ENCODE data around the gene MYOT.

Gene MYOT

DNA sequence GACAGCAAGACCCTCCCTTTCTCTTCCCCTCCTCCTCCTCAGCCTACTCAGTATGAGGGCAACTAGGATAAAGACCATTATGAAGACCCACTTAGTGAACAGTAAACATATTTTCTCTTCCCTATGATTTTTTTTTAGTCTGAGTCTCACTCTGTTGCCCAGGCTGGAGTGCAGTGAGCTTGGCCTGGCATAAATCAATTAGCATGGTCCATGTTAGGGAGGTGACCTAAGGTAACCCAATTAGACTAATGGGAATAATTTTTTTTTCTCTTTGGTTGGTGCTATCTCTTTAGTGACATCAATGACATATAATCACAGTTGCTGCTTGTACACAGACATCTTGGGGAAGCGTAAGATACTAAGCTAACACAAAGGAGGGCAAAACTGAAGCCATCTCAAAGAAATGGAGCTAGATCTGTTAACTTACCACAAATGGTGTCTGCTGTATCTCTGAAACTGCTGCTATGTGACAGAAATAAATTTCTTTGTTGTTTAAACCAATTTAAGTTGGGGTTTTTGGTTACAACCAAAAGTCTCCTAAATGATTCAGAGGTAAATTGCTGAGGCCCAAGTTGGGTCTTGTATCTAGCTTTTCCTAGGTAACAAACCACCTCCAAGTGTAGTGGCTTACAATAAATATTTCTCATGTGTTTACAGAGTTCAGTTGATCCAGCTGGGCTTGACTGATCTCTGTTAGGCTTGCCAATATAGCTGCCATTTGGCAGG, 34.9 kb downstream of the MYOT start:
- DNase-seq, result no peak

DNA sequence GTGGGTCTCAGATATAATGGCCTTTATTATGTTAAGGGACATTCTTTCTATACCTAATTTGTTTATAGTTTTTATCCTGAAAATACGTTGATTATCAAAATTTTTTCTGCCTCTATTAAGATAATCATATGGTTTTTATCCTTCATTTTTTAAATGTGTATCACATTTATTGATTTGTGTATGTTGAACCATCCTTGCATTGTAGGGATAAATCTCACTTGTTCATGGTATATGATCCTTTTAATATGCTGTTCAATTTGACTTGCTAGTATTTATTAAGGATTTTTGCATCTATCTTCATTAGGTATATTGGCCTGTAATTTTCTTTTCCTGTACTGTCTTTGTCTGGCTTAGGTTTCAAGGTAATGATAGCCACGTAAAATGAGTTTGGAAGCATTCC, 47.1 kb downstream of the MYOT start:
- no peak for DNase-seq

DNA sequence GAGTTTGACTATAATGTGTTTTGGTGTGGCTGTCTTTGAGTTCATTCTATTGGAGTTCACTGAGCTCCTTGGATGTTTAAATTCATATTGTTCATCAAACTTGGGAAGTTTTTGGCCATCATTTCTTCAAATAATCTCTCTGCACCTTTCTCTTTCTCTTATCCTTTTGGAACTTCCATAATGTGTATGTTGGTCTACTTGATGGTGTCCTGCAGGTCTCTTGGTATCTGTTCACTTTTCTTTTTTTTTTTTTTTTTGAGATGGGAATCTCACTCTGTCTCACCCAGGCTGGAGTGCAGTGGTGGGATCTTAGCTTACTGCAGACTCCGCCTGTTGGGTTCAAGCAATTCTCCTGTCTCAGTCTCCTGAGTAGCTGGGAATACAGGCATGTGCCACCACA, 49.3 kb downstream of the MYOT start:
- DNase-seq, result no peak

DNA sequence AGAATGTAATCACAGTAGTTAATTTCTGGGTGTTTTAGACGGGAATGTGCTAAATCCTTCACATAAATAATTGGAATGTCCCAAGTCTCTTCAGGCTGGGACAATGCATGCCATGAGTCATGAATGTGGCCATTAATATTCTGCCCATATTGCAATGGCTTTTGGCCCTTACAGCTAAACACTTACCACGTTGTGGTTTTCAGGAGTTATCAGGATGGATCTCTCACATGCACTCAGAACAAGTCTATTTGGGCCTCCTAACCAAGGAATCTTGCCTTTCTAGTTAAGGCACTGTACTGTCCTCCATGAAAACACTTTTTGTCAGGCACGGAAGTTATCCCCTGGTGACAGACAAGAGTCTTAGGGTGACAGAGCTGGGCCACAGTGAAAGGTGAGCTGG, 54.3 kb downstream of the MYOT start:
- DNase-seq, result no peak

DNA sequence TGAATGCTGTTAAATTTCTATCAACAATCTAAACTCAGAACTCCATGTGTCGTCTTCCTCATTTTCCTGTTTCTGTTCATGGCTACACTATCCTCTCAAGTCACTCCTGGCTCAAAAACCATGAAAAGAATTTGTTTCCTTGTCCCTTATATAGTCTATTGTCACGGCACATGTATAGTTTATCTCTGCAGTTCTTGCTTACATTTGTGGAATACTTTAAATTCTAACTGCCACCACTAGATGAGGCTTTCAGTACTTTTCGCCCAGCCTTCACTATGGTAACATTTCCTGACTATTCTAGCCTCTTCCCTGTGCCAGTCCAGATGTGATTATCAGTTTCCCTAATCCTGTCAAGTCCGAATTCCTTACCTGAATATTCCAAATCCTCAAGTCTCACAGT, 56.2 kb downstream of the MYOT start:
- no peak for DNase-seq

DNA sequence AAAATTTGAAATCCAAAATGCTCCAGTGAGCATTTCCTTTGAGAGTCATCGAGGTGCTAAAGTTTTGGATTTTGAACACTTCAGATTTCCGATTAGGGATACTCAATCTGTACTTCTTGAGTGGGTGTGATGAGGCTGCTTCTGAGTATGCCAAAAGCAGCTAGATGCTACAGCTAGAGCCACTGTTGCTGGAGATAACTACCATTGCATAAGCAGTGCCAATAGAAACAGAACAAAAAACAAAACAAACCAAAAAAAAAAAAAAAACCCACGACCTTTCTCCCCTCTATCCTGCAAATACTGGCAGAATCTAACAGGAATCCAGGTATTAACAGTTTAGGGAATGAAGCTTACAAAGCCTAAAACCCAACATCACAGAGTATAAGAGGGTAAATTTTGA, 65.1 kb downstream of the MYOT start:
- no peak for DNase-seq

DNA sequence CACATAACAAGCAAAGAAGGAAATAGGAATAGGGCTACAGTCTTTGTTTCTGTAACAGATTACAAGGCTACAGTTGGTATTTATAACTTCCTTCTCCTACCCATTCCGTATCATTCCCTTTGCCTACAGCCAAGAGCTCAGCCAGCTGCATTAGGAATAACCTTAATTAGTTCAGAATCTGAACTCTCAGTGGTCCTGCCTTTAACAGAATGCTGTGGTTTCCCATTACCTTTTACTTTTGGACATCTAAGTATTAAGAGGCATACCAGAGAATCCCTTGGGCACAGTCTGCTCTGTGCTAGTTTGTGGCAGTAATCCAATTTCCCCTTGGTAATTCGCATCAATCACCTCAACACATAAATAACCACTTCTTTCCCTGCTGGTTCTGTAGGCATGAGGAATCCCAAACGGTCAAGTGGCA, 65.8 kb downstream of the MYOT start:
- no peak for DNase-seq

DNA sequence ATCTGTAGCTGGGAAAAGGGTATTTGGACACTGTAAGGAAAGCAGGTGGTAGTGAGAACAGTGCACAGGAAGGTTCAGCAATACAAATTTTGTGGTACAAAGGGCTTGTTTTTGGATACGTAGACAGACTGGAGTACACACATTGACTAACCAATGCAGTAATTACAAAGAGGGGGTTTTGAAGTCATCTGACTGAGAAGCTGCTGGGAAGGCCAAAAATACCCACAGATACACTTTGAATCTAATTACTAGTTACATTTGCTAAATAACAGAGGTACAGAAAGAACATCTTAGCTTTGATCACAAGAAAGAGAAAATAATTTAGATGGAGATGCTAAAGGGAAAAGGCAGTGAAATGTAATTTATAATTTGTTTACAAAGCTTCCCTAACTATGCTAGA, 67.5 kb downstream of the MYOT start:
- DNase-seq, result no peak

DNA sequence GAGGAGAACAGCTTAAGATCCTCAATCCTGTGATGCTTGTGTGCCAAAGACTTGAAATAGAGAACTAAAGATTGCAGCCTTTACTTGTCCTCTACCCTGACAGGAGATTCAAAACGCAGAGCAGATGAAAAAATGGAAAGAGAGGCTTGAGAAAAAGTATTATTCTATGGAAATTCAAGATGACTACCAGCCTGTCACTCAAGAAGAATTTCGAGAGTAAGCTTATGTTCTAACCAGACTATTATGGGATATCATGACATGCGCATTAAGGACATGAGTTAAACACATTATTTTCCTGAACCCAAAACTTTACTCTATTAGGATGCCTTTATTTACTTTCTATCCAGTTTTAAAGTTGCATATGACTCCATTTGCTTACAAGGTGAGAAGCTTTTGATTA, 68.0 kb downstream of the MYOT start:
- DNase-seq, result no peak

All from NCI-H2029 treated with DMSO at 0.1 percent for 48 hours (cell line).